RKO (cell line): ENCODE measurements around the gene NR2C2.

Experiments used
- DNase-seq: peaks from one replicate; pipeline ENCODE4 v3.0.0-alpha.2; 2016; ENCODE audit warnings: low spot score

NR2C2 gene

GRCh38 chr3:15023719-15024118 lies 76.3 kb downstream of the NR2C2 start:
- DNase-seq: no peak

- DNase-seq: no peak
Measured at GRCh38 chr3:15029625-15030024, 82.2 kb downstream of the NR2C2 start.

- DNase-seq: no peak
Measured at GRCh38 chr3:15032650-15033049, 85.3 kb downstream of the NR2C2 start.

- DNase-seq: no peak
Measured at GRCh38 chr3:15033103-15033502, 85.7 kb downstream of the NR2C2 start.

GRCh38 chr3:15038306-15038705 lies 90.9 kb downstream of the NR2C2 start:
- DNase-seq: no peak

- no peak for DNase-seq
Measured at GRCh38 chr3:15040844-15041243, 93.5 kb downstream of the NR2C2 start.

GRCh38 chr3:15041950-15042349 lies 94.6 kb downstream of the NR2C2 start:
- DNase-seq: no peak

GRCh38 chr3:15042936-15043335 lies 95.6 kb downstream of the NR2C2 start:
- no peak for DNase-seq

GRCh38 chr3:15043408-15044171 lies 96.2 kb downstream of the NR2C2 start:
- DNase-seq: no peak

GRCh38 chr3:15044326-15044725 lies 96.9 kb downstream of the NR2C2 start:
- no peak for DNase-seq

GRCh38 chr3:15045667-15046066 lies 98.3 kb downstream of the NR2C2 start:
- DNase-seq: no peak

- DNase-seq: no peak
Measured at GRCh38 chr3:15049584-15049983, 102.2 kb downstream of the NR2C2 start.

- DNase-seq: no peak
Measured at GRCh38 chr3:15050405-15051092, 103.2 kb downstream of the NR2C2 start.

GRCh38 chr3:15051531-15051930 lies 104.1 kb downstream of the NR2C2 start:
- peak; percentile 65 for DNase-seq

- DNase-seq: no peak
Measured at GRCh38 chr3:15052335-15053242, 105.2 kb downstream of the NR2C2 start.

GRCh38 chr3:15053541-15053940 lies 106.2 kb downstream of the NR2C2 start:
- no peak for DNase-seq

GRCh38 chr3:15055019-15055557 lies 107.7 kb downstream of the NR2C2 start:
- no peak for DNase-seq

- no peak for DNase-seq
Measured at GRCh38 chr3:15056676-15057404, 109.5 kb downstream of the NR2C2 start.

- no peak for DNase-seq
Measured at GRCh38 chr3:15060029-15060428, 112.6 kb downstream of the NR2C2 start.

- no peak for DNase-seq
Measured at GRCh38 chr3:15063238-15063637, 115.9 kb downstream of the NR2C2 start.

GRCh38 chr3:15063656-15064286 lies 116.4 kb downstream of the NR2C2 start:
- DNase-seq: no peak
